Liver (tissue), 9 donors: Measurements from ENCODE around the gene ZNF618. TPM values are rescaled to one million over a fixed set of nuclear protein-coding genes. Genes with fewer than 3 reads are reported as not detected.

Experiments
- DNase-seq: peaks from one replicate; pipeline ENCODE4 v3.0.0-alpha.2; 2017; ENCODE audit warnings: low spot score
- H3K27ac ChIP-seq, 2 donors: one replicate each; pipeline ENCODE4 v1.7.0; 2013; ENCODE audit warnings: inconsistent platforms in 2 of 2, low read length in 2 of 2, control low read depth in 1 of 2, low read depth in 1 of 2, mild to moderate bottlenecking in 1 of 2
- H3K27me3 ChIP-seq, 4 donors: one replicate each; pipeline versions ENCODE4 v1.6.1 to v1.7.0; 2013; ENCODE audit warnings: low read length in 3 of 4, inconsistent platforms in 1 of 4, mild to moderate bottlenecking in 1 of 4, moderate library complexity in 1 of 4; ENCODE audit not compliant: control insufficient read depth in 4 of 4, insufficient read depth in 4 of 4
- H3K36me3 ChIP-seq, 4 donors: one replicate each; pipeline versions ENCODE4 v1.6.1 to v1.7.0; 2013; ENCODE audit warnings: low read length in 3 of 4, mild to moderate bottlenecking in 3 of 4, low read depth in 1 of 4, moderate library complexity in 1 of 4; ENCODE audit not compliant: control insufficient read depth in 4 of 4, insufficient read depth in 3 of 4
- H3K4me1 ChIP-seq, 4 donors: one replicate each; pipeline versions ENCODE4 v1.6.1 to v1.7.0; 2013; ENCODE audit warnings: low read length in 3 of 4, mild to moderate bottlenecking in 3 of 4, moderate library complexity in 1 of 4; ENCODE audit not compliant: control insufficient read depth in 4 of 4, insufficient read depth in 4 of 4
- H3K4me3 ChIP-seq, 3 donors: one replicate each; pipeline versions ENCODE4 v1.6.1 to v1.7.0; 2013; ENCODE audit warnings: low read length in 3 of 3, control low read depth in 1 of 3, low read depth in 1 of 3, mild to moderate bottlenecking in 1 of 3
- H3K9ac ChIP-seq, 2 donors: one replicate each; pipeline ENCODE4 v1.7.0; 2013; ENCODE audit warnings: low read length in 2 of 2, mild to moderate bottlenecking in 2 of 2, moderate library complexity in 2 of 2, control low read depth in 1 of 2, low read depth in 1 of 2
- H3K9me3 ChIP-seq, 4 donors: one replicate each; pipeline versions ENCODE4 v1.6.1 to v1.7.0; 2013; ENCODE audit warnings: low read length in 3 of 4; ENCODE audit not compliant: control insufficient read depth in 4 of 4
- EGR1 ChIP-seq, 2 donors: IDR thresholded peaks; 2 replicates each; pipeline ENCODE4 v1.6.1; 2016 to 2018; ENCODE audit warnings: antibody characterized with exemption in 2 of 2, low read depth in 2 of 2
- FOXA1 ChIP-seq: IDR thresholded peaks from 2 replicates; pipeline ENCODE4 v1.6.1; 2016; ENCODE audit warnings: antibody characterized with exemption
- FOXA2 ChIP-seq: IDR thresholded peaks from 2 replicates; pipeline ENCODE4 v1.6.1; 2016; ENCODE audit warnings: antibody characterized with exemption
- HNF4A ChIP-seq, 2 donors: conservative IDR thresholded peaks; 2 replicates each; pipeline ENCODE4 v1.6.1; 2016; ENCODE audit warnings: antibody characterized with exemption in 2 of 2, mild to moderate bottlenecking in 2 of 2
- JUND ChIP-seq, 2 donors: IDR thresholded peaks; 2 replicates each; pipeline ENCODE4 v1.6.1; 2016; ENCODE audit warnings: antibody characterized with exemption in 2 of 2
- YY1 ChIP-seq: IDR thresholded peaks from 2 replicates; pipeline ENCODE4 v1.6.1; 2016; ENCODE audit warnings: antibody characterized with exemption, mild to moderate bottlenecking
- WGBS: extraction: QIAGEN DNeasy Blood & Tissue Kit; methylation state at CpG from one replicate; pipeline ENCODE4 v1.1.7; 2013; 5-methylcytosine and 5-hydroxymethylcytosine counted together
- polyA plus RNA-seq, 2 donors: library from polyadenylated mRNA; stranded (reverse) in 1 of 2; unstranded in 1 of 2; fragments of 200-250 nt in 1 of 2; fragments of >200 nt in 1 of 2; fragmentation: Nextera tagmentation in 1 of 2; extraction: Ambion mirVana in 1 of 2; gene quantifications; one replicate each; pipeline versions ENCODE4 v1.2.1 to v1.2.3, GENCODE V29; 2013 to 2015
- total RNA-seq, 2 donors: library from RNA; depleted of rRNA; stranded (reverse); fragments of >200 nt; gene quantifications; one replicate each; pipeline ENCODE4 v1.2.3, GENCODE V29; 2014
- TF ChIP-seq, protein P1 (sequence below): IDR thresholded peaks from 2 replicates; pipeline ENCODE4 v1.6.1; 2016; ENCODE audit warnings: antibody characterized with exemption
- TF ChIP-seq, protein P2 (sequence below): fragments of 150-350 bp; IDR thresholded peaks from 2 replicates; pipeline ENCODE4 v1.5.1; 2017; ENCODE audit warnings: improper control_type of control experiment, low read depth, low read length; ENCODE audit not compliant: missing input control
- TF ChIP-seq, protein P3 (sequence below): IDR thresholded peaks from 2 replicates; pipeline ENCODE4 v1.6.1; 2016; ENCODE audit warnings: antibody characterized with exemption
- donor health status: healthy.
- donor health status: healthy.
- donor health status: healthy.
- donor health status: healthy.
- donor health status: healthy.

The ZNF618 gene
- total and polyA plus RNA-seq, 4 donors, result 2.2 to 6.5 (median 3.7) TPM

DNA sequence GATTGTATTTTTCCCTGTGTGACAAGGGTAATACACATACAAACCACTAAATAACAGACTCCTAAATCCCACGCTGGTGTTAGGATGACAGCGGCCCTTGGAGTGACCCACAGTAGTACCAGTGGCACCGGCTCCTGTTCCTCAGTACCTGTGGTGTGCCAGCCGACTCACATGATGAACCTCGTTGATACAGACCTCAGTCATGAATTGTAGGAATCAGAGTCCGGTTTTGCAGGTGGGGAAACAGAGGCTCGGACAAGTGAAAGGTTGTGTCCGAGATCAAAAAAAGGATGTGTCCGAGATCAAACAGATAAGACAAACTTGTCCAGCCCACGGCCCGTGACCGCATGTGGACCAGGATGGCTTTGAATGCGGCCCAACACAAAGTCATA lies 124.0 kb downstream of the ZNF618 start (continued):
- TF ChIP-seq, protein P1, sequence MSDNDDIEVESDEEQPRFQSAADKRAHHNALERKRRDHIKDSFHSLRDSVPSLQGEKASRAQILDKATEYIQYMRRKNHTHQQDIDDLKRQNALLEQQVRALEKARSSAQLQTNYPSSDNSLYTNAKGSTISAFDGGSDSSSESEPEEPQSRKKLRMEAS, result no peak
- TF ChIP-seq YY1 (no peak), HNF4A (conservative IDR thresholded peaks at IDR 0.05) (no peak)

DNA sequence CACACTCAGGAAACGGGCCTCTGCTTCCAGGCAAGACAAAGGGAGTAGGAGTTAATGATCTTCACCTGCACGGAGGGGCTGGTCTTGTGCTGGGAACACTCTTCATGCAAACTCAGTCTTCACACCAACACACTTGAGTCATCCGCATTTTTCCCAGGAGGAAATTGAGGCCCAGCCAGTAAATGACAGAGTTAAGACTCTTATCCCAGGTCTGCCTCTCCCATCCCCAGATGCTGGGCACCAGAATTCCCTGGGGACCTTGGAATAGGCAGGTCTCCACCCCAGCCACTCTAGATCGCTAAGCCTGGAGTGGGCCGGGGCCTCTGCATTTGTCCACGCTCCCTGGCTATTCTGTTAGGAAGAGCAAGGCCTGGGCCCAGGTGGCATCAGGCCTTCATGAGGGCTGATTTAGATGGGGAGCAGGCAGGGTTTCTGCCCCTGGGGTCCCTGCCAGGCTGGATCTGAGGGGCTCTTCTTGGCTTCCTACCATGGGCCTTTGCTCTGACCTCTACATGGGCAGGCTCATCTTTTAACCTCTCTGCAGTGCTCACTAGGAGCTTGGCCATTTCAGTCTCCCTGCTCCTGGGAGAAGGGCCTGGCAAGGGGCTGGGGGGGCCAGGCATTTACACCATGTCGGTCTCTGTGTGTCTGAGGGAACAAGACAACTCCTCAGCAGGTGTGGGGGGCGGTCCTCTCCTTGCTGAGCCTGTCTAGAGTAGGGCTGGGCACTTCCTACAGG lies 124.7 kb downstream of the ZNF618 start:
- WGBS, result 95% methylated on average over 8 of the region's 8 CpGs
- peak; percentile 19 for DNase-seq

DNA sequence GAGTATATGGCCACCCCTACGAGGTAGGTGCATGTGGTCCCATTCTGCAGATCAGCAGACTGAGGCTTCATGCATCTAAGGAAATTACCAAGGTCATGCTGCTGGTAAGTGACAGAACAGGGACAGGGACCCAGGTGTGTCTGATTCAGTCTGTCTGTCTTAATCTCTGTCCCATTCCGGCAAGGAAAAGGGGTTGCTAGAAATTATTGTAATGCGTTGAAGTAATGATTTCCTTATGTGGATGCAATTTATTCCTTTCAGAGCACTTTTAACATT lies 125.2 kb downstream of the ZNF618 start:
- H3K27ac ChIP-seq, result no peak overlapping the region

More for the DNA sequence above, 124.7 kb downstream of the ZNF618 start:
- no peaks in the 10 kb centered on the region for H3K9me3 ChIP-seq
- H3K9ac ChIP-seq, result no peak overlapping the region
- no peaks in the 10 kb centered on the region for H3K27me3 ChIP-seq
- TF ChIP-seq JUND (IDR thresholded peaks at IDR 0.05) (no peak), FOXA1 (no peak)
- TF ChIP-seq, protein P2, sequence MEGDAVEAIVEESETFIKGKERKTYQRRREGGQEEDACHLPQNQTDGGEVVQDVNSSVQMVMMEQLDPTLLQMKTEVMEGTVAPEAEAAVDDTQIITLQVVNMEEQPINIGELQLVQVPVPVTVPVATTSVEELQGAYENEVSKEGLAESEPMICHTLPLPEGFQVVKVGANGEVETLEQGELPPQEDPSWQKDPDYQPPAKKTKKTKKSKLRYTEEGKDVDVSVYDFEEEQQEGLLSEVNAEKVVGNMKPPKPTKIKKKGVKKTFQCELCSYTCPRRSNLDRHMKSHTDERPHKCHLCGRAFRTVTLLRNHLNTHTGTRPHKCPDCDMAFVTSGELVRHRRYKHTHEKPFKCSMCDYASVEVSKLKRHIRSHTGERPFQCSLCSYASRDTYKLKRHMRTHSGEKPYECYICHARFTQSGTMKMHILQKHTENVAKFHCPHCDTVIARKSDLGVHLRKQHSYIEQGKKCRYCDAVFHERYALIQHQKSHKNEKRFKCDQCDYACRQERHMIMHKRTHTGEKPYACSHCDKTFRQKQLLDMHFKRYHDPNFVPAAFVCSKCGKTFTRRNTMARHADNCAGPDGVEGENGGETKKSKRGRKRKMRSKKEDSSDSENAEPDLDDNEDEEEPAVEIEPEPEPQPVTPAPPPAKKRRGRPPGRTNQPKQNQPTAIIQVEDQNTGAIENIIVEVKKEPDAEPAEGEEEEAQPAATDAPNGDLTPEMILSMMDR, result no peak
- no peak overlapping the region for H3K4me3 ChIP-seq
- H3K36me3 ChIP-seq, result peaks cover 0 to 28% (median 1%) of the 10 kb centered on the region in 4 donors
- H3K27ac ChIP-seq, result no peak overlapping the region
- H3K4me1 ChIP-seq, result peaks cover 2 to 13% (median 8%) of the 10 kb centered on the region in 4 donors

More for the DNA sequence above, 125.2 kb downstream of the ZNF618 start:
- Histone ChIP-seq H3K4me1 (peaks cover 2 to 13% (median 8%) of the 10 kb centered on the region in 4 donors), H3K27me3 (no peaks in the 10 kb centered on the region), H3K4me3 (no peak overlapping the region), H3K9ac (no peak overlapping the region), H3K9me3 (no peaks in the 10 kb centered on the region), H3K36me3 (peaks cover 0 to 34% (median 3%) of the 10 kb centered on the region in 4 donors)
- TF ChIP-seq YY1 (no peak), EGR1 (IDR thresholded peaks at IDR 0.05; ENCODE audit: low read depth in 2 of 2) (no peak), FOXA2 (no peak)
- TF ChIP-seq, protein P3, sequence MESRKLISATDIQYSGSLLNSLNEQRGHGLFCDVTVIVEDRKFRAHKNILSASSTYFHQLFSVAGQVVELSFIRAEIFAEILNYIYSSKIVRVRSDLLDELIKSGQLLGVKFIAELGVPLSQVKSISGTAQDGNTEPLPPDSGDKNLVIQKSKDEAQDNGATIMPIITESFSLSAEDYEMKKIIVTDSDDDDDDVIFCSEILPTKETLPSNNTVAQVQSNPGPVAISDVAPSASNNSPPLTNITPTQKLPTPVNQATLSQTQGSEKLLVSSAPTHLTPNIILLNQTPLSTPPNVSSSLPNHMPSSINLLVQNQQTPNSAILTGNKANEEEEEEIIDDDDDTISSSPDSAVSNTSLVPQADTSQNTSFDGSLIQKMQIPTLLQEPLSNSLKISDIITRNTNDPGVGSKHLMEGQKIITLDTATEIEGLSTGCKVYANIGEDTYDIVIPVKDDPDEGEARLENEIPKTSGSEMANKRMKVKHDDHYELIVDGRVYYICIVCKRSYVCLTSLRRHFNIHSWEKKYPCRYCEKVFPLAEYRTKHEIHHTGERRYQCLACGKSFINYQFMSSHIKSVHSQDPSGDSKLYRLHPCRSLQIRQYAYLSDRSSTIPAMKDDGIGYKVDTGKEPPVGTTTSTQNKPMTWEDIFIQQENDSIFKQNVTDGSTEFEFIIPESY, result no peak
- TF ChIP-seq, protein P2, result no peak
- WGBS, result 64% methylated on average over 3 of the region's 3 CpGs
- DNase-seq, result peak; percentile 6
